Measurements from ENCODE around the gene SNAPIN. TPM values are rescaled to one million over a fixed set of nuclear protein-coding genes. Genes with fewer than 3 reads are reported as not detected.

The SNAPIN gene
- total and polyA plus RNA-seq, 9 donors: 31.6 to 70.2 (median 39.5) TPM

GRCh38 chr1:153627715-153628626 lies 30.5 kb upstream of the SNAPIN start, which contains the start of gene S100A1:
Gene S100A1, plus strand, starts transcription at chr1:153628434. Its CDS starts 2,088 bp downstream, at chr1:153630522.
- intact Hi-C loops (cut with DNase I): loop anchor here in 1 of 4 donors (10.0 kb wide), 1 partner anchor 53 kb away; no protein-coding TSS in a partner anchor
- peak; percentile 8 to 50 (median 29) for TF ChIP-seq CTCF (IDR thresholded peaks at IDR 0.05)
- no peak for TF ChIP-seq EP300 (IDR thresholded peaks at IDR 0.05)
- no peaks in the 10 kb centered on the region for H3K36me3 ChIP-seq
- peak in 4 of 5 donors; percentile 58 to 66 (median 58) for DNase-seq
- WGBS, 3 donors: 64 to 79% (median 69%) methylated on average over 8 to 10 of the region's 10 CpGs
- peak within 1 kb of the TSS; percentile 59 to 72 for H3K27ac ChIP-seq
- H3K9me3 ChIP-seq: no peaks in the 10 kb centered on the region
- H3K27me3 ChIP-seq: no peaks in the 10 kb centered on the region
- peaks cover 3% of the 10 kb centered on the region for H3K4me1 ChIP-seq (ENCODE audit: insufficient read depth)
- H3K4me3 ChIP-seq: peak within 1 kb of the TSS; percentile 36

GRCh38 chr1:153628638-153629342 lies 29.7 kb upstream of the SNAPIN start:
- H3K27ac ChIP-seq: no peak overlapping the region

GRCh38 chr1:153629343-153629665 lies 29.2 kb upstream of the SNAPIN start:
- H3K27ac ChIP-seq: no peak overlapping the region
- intact Hi-C loops (cut with DNase I): loop anchor here in 1 of 4 donors (10.0 kb wide), 1 partner anchor 55 kb away; no protein-coding TSS in a partner anchor
- peak in 1 of 5 donors; percentile 18 for DNase-seq

More at GRCh38 chr1:153628638-153629342, 29.7 kb upstream of the SNAPIN start:
- Histone ChIP-seq H3K36me3 (no peaks in the 10 kb centered on the region), H3K4me1 (ENCODE audit: insufficient read depth) (peaks cover 3% of the 10 kb centered on the region), H3K27me3 (no peaks in the 10 kb centered on the region), H3K4me3 (no peak overlapping the region), H3K9me3 (no peaks in the 10 kb centered on the region)
- intact Hi-C loops (cut with DNase I): loop anchor here in 1 of 4 donors (10.0 kb wide), 1 partner anchor 54 kb away; no protein-coding TSS in a partner anchor
- peak in 1 of 5 donors; percentile 33 for DNase-seq
- TF ChIP-seq EP300 (IDR thresholded peaks at IDR 0.05) (no peak), CTCF (IDR thresholded peaks at IDR 0.05) (no peak), POLR2A (IDR thresholded peaks at IDR 0.05) (no peak)
- 83 to 87% (median 83%) methylated on average over 6 of the region's 6 CpGs for WGBS, 3 donors

More at GRCh38 chr1:153629343-153629665, 29.2 kb upstream of the SNAPIN start:
- no peaks in the 10 kb centered on the region for H3K9me3 ChIP-seq
- no peaks in the 10 kb centered on the region for H3K27me3 ChIP-seq
- H3K4me3 ChIP-seq: no peak overlapping the region
- no peaks in the 10 kb centered on the region for H3K36me3 ChIP-seq
- peaks cover 3% of the 10 kb centered on the region for H3K4me1 ChIP-seq (ENCODE audit: insufficient read depth)
- 71 to 78% (median 77%) methylated on average over 5 of the region's 5 CpGs for WGBS, 3 donors
- TF ChIP-seq EP300 (IDR thresholded peaks at IDR 0.05) (no peak), CTCF (IDR thresholded peaks at IDR 0.05) (no peak), POLR2A (IDR thresholded peaks at IDR 0.05) (no peak)

All from ovary (tissue), 9 donors.